Measurements from ENCODE around the gene SMYD3.
"Not testable (repeated sequence)": the region's sequence is repeated elsewhere in the genome, so short reads cannot be mapped to it uniquely, and the experiment has no call there.

SMYD3 gene

GRCh38 chr1:246343251-246343650 lies 163.8 kb downstream of the SMYD3 start:
- no peak for DNase-seq

GRCh38 chr1:246338546-246338945 lies 168.5 kb downstream of the SMYD3 start:
- DNase-seq, result no peak

GRCh38 chr1:246338098-246338497 lies 169.0 kb downstream of the SMYD3 start:
- DNase-seq, result no peak

GRCh38 chr1:246335151-246335550 lies 171.9 kb downstream of the SMYD3 start:
- DNase-seq, result no peak

- DNase-seq, result no peak
These were observed 173.2 kb downstream of the SMYD3 start for GRCh38 chr1:246333855-246334254.

GRCh38 chr1:246332078-246332477 lies 175.0 kb downstream of the SMYD3 start:
- no peak for DNase-seq

GRCh38 chr1:246329900-246330299 lies 177.2 kb downstream of the SMYD3 start:
- no peak for DNase-seq

GRCh38 chr1:246329292-246329691 lies 177.8 kb downstream of the SMYD3 start:
- not testable (repeated sequence) for DNase-seq

- DNase-seq, result no peak
These were observed 182.4 kb downstream of the SMYD3 start for GRCh38 chr1:246324711-246325110.

GRCh38 chr1:246324033-246324432 lies 183.0 kb downstream of the SMYD3 start:
- DNase-seq, result not testable (repeated sequence)

- no peak for DNase-seq
These were observed 186.8 kb downstream of the SMYD3 start for GRCh38 chr1:246320286-246320685.

GRCh38 chr1:246319083-246319714 lies 187.9 kb downstream of the SMYD3 start:
- no peak for DNase-seq

GRCh38 chr1:246318622-246319021 lies 188.5 kb downstream of the SMYD3 start:
- no peak for DNase-seq

- DNase-seq, result no peak
These were observed 189.1 kb downstream of the SMYD3 start for GRCh38 chr1:246318036-246318359.

GRCh38 chr1:246317332-246318035 lies 189.6 kb downstream of the SMYD3 start:
- no peak for DNase-seq

- no peak for DNase-seq
These were observed 195.6 kb downstream of the SMYD3 start for GRCh38 chr1:246311461-246311860.

GRCh38 chr1:246309247-246309884 lies 197.7 kb downstream of the SMYD3 start:
- no peak for DNase-seq

- no peak for DNase-seq
These were observed 198.5 kb downstream of the SMYD3 start for GRCh38 chr1:246308533-246309075.

GRCh38 chr1:246306415-246307037 lies 200.6 kb downstream of the SMYD3 start:
- no peak for DNase-seq

GRCh38 chr1:246304484-246305259 lies 202.4 kb downstream of the SMYD3 start:
- DNase-seq, result no peak

GRCh38 chr1:246302711-246303317 lies 204.3 kb downstream of the SMYD3 start:
- no peak for DNase-seq

- DNase-seq, result no peak
These were observed 204.8 kb downstream of the SMYD3 start for GRCh38 chr1:246302251-246302625.

Measured in T1000 (cell line).